ENCODE data around the gene DLL4.
"Not testable (repeated sequence)": the region's sequence is repeated elsewhere in the genome, so short reads cannot be mapped to it uniquely, and the experiment has no call there.

The DLL4 gene

DNA sequence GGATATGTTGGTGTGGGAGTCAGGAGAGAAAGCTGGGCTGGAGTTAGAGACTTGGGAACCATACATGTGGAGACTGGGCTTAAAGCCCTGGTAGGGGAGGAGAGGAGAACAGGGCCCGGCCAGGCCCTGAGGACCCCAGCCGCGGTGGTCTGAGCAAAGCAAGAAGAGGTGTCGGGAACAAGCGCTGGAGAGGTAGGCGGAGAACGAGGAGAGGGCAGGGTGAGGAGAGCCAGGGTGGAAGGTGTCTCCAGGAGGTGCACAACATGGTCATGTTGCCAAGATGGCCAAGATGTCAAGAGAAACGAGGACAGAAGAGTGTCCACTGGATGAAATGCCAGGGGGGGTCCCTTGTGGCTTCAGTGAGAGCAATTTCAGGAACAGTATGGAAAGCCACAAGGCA lies 29.6 kb downstream of the DLL4 start:
- no peak for DNase-seq (ENCODE audit: low spot score)

DNA sequence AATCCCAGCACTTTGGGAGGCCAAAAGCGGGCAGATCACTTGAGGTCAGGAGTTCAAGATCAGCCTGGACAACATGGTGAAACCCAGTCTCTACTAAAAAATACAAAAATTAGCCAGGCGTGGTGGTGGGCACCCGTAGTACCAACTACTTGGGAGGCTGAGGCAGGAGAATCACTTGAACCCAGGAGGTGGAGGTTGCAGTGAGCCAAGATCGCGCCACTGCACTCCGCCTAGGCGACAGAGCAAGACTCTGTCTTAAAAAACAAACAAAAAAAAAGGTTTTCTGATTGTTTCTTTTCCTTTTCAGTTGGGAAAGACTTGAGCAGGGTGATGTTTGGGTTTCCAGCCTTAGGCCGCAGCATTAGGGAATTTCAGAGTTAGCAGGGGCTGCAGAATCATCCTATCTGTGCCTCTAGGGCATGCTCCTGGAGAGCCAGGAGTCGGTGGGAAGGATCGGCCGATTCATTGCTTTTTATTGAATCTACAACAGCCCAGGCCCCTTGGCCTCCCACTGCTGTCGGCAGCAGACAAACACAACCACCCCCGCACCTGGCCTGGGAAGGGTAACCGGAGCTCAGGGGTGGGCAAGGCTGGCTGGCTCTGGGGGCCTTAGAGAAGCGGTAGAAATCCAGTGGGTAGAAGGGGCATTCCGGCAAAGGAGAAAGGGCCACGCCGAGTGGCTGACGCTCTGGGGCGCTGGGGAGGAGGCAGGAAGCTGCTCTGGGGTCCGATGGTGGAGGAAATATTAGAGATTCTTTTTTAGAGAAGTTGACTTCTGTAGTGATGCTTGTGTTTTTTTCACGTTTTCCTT lies 30.4 kb downstream of the DLL4 start:
- DNase-seq (ENCODE audit: low spot score) = no peak

DNA sequence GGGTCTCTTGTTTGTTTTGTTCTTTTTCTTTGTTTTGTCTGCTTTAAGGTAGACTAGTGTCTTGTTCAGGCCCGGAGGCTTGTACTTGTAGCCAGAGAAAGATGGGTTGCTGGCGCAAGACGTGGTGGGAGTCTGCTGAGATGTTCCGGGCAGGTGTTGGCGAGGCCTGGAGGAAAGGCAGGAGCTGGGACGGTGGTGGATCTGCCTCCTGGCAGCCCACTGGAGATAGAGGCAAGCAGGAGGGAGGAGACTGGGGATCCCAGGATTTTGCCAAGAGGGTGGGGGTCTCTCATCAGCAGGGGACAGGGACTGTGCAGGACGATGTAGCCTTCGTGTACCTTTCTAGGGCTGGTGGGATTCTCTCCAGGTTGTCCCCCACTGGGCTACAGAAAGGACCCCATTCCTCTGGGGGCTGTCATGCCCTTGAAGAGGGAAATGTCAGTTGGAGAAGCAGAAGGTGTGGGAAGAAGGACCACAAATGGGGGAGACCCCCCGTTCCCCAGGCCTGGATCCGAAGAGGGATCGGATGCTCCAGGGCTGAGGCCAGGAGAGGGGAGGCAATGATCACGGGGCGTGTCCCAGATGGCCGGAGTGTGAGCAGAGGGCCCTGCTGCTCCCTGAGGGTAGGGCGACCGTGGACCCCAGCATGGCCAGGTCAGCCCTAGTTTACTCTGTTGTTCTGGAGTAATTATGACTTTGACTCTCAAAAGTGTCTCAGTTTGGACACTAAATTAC lies 31.2 kb downstream of the DLL4 start:
- no peak for DNase-seq (ENCODE audit: low spot score)

DNA sequence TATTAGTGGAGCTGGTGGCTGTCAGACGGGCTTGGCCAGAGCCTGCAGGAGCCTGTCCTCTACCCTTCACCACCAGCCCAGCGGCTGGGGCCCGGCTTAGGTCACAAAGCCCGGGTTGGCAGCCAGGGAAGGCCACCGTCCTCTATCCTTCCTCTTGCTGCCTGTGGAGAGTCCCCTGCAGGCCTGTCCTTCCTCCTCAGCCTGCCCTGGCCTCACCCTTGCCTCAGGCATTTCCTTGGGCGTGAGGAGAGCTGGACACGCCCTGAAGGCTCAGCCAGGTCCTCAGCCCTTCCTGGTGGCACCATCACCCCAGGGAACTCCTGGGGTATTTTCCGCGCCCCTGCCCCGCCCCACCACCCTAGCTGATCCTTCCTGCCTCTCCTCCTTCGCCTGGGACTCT lies 31.8 kb downstream of the DLL4 start:
- no peak for DNase-seq (ENCODE audit: low spot score)

DNA sequence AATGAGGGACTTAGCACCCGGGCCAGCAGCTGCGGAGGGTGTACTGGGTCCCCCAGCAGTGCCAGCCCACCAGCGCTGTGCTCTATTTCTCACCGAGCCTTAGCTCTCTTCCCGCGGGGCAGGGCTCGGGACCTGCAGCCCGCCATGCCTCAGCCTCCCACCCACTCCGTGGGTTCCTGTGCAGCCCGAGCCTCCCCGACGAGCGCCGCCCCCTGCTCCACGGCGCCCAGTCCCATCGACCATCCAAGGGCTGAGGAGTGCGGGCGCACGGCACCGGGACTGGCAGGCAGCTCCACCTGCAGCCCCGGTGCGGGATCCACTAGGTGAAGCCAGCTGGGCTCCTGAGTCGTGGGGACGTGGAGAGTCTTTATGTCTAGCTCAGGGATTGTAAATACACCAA lies 32.6 kb downstream of the DLL4 start:
- not testable (repeated sequence) for DNase-seq (ENCODE audit: low spot score)

DNA sequence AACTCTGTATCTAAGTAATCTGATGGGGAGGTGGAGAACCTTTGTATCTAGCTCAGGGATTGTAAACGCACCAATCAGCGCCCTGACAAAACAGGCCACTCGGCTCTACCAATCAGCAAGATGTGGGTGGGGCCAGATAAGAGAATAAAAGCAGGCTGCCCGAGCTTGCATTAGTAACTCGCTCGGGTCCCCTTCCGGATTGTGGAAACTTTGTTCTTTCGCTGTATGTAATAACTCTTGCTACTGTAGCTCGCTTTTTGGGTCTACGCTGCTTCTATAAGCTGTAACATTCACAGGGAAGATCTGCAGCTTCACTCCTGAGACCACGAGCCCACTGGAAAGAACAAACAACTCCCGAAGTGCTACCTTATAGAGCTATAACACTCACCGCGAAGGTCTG lies 33.2 kb downstream of the DLL4 start:
- DNase-seq (ENCODE audit: low spot score) = not testable (repeated sequence)

DNA sequence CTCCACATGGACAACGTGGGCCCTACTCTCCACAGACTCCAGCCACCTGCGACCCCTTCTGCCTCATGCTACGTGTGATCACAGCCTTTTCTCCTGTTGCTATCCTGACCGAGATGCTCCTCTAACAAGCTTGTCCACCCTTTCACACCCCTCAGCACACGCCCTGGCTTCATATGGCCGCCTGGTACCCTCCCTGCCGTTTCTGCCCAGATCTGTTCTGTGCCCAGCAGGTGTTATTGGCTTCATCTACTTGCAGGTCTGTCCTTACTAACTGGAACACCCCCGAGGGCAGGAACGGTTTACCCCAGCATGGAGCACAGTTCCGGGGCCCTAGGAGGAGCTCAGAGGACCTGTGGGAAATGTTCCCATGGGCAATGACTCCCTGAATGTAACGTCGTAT lies 34.1 kb downstream of the DLL4 start:
- DNase-seq (ENCODE audit: low spot score) = no peak

DNA sequence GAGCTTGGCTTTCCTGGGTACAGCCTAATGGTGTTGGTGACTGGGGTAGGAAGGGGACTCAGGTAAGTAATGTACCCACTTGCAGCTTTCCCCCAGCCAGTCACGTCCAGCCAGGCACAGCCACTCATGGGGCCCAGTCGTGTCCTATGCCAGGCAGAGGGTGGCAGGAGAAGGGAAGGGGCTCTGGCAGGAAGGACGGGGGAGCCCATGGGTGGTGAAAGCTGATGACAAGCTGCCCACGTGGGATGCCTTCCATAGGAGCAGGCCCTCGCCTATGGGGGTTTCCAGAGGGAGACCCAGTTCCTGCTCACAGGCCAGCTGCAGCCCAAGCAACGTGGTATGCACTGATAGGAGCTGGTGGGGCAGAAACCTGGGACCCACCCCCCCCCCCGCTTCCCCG lies 34.9 kb downstream of the DLL4 start:
- no peak for DNase-seq (ENCODE audit: low spot score)

DNA sequence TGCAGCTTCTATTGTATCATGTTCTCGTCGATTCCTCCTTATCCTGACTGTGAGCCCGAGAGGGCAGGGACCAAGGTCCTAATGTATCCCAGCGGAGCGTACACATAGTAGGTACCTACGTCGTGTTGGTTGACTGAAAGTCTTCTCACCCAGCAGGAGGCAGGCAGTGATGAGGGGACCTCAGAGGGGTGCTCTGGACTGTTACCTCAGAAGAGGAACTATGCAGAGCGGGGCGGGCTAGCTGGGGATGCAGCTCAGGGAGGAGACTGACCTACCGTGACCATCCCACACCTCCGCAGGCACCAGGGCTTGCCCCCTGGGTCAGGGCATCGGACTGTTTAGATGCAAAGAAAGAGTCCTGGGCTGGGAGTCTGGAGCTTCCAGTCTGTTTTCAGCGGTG lies 35.5 kb downstream of the DLL4 start:
- no peak for DNase-seq (ENCODE audit: low spot score)

DNA sequence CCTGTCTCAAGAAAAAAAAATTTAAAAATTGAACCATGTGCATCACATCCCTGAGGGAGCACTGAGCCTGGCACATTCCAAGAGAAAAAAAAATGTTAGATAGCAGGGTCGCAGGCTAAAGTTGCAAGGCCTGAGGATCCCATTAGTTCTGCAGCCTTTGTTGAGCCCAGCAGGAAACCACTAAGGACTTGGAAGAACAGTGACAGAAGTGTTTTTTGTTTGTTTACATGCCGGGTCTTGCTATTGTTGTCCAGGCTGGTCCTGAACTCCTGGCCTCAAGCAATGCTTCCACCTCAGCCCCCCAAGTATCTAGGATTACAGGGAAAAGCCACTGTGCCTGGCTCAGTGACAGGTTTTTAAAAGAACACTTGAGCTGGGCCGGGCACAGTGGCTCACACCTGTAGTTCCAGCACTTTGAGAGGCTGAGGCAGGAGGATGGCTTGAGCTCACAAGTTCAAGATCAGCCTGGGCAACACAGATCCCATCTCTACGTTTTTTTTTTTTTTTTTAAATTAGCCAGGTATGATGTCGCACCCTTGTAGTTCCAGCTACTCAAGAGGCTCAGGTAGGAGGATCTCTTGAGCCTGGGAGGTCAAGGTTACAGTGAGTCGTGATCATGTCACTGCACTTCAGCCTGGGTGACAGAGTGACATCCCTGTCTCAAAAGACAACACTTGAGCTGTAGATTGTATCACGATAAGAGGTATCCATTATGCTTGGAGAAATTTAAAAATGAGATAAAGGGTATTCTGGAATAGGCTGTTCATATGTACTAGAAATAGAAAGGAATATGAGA lies 39.3 kb downstream of the DLL4 start:
- DNase-seq (ENCODE audit: low spot score) = no peak

DNA sequence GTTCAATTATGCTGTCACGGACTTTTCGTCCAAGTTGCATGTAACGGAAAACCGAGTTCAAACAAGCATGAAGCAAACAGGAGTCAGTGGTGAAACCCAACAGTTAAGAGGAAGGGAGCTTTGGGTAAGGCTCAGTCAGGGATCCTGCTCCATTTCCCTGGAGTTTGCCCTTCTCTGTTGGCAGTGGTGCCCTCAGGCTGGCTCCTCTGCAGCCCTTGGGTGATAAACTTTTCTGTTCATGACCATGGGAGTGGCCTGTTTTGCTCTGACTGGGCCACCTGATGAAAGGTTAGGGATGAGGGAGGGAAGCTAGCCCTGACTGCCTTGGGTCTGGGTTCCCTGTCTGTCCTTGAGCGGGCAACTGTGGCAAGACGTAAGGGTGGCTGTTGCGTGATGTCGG lies 40.2 kb downstream of the DLL4 start:
- DNase-seq (ENCODE audit: low spot score) = no peak

DNA sequence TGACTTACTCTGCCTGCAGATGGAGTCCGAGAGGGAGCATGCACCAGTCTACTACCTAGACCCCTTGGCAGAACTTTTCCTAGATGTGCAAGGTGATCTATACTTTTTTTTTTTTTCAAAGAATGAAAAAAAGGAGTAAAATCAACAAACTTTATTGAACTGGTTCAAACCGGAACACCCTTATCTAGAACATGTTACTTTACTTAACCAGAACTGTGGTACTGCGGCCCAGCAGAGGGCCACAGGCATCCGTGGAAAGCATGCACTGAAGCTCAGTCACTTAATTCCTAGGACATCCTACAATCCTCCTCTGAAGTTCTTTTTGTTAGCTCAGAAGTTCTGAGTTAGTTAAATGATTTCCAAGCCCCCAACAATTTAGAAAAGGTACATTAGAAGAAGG lies 45.7 kb downstream of the DLL4 start:
- no peak for DNase-seq (ENCODE audit: low spot score)

DNA sequence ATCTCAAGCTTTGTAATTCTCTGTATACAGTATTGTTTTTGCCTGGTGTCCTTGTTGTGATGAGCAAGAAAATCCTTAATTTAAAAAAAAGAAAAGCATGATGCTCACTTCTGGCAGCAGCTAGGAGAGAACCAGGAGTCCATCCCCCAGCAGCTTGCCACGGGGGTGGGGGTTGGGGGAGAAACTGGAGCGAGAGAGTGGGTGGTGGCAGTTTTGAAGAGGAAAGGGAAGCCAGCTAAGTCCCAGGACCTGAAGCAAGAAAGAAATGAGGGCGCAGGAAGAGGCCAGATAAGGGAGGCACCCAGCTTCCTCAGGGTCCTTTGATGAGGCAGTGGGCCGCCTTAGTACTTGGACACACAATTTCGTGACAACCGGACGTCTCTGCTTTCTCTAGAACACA lies 47.7 kb downstream of the DLL4 start:
- DNase-seq (ENCODE audit: low spot score) = no peak

DNA sequence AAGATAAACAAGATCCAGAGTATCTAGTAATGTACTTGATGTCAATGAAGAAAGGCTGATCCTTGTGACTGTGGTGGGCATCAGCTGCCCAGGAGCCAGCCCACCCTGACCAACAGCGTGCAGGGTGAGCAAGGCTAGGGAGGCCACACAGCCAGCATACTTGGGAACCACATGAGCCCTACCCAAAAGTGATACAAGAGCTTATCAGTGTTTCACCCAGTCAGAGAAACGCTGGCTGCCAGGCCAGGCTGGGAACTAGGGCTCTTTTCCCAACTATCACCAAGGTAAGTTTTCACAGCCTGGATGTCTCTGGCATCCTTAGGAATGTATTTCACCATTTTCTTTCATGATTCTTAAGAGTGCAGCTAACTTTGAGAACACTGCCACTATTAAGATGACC lies 49.0 kb downstream of the DLL4 start:
- no peak for DNase-seq (ENCODE audit: low spot score)

DNA sequence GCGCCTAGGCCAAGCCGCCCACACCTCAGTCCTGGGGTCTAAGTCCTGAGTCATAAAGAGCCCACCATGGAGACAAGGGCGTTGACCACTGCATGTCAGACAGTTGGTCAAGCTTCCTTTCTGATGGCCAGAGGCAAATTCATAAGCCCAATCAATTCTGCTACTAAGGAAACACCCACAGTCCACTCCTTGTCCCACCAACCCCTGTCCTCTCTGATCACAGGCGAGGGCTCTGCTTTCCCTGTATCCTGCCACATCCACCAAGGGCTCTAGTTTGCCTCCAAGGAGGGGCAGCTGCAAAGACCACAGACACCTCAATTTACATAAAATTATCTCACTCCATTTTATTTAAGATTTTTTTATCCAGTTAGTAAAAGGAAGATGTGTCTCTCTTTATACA lies 49.4 kb downstream of the DLL4 start:
- no peak for DNase-seq (ENCODE audit: low spot score)

DNA sequence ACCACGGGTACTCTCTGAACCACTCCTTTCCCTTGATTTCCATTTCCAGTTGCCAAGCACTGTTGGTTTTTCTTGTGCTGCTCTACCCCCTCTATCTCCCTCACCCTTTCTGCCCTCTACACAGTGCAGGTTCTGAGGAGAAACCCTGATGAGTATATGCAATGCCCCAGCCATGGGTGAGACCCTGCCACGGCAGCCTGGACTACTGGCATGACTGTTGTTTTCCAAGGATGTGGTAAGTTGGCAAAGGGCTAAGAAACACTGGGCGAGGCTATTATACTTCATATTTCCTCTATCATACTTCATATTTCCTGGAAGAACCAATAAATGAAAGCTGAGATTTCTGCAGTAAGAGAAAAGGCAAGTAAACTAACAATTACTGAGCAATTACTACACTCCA lies 52.0 kb downstream of the DLL4 start:
- no peak for DNase-seq (ENCODE audit: low spot score)

DNA sequence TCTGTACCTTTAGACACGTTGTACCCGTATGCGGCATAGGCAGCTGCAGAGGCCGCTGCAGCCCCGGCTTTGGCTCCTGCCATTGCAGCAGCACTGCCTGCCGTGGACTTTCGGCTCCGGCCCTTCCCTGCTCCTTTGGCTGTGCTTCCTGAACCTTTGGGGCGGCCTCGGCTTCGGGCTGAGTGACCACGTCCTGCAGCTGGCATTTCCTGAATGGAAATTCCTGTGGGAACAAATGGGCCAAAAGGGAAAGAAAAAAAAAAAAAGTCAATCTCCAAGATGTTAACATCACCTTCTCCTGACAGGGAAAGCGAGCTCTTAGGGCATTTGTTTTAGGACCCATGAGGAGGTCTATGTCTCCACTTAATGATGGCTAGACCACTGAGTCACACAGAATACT lies 53.7 kb downstream of the DLL4 start:
- no peak for DNase-seq (ENCODE audit: low spot score)

DNA sequence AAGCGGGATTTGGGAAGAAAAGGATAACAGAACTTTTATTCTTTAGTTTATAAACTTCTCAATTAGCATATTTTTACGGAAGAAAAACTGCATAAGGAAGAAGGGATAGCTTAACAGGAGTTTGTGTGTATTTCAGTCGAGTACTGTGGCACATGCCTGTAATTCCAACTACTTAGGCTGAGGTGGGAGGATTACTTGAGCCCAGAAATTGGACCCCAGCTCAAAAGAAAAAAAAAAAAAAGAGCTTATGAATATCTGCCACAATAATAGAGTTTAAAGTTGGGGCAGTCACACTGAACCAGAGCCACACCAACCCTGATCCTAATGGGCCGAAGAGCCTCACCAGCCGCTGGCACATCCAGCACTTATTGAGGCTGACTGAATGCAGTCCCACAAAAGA lies 55.3 kb downstream of the DLL4 start:
- DNase-seq (ENCODE audit: low spot score) = no peak

DNA sequence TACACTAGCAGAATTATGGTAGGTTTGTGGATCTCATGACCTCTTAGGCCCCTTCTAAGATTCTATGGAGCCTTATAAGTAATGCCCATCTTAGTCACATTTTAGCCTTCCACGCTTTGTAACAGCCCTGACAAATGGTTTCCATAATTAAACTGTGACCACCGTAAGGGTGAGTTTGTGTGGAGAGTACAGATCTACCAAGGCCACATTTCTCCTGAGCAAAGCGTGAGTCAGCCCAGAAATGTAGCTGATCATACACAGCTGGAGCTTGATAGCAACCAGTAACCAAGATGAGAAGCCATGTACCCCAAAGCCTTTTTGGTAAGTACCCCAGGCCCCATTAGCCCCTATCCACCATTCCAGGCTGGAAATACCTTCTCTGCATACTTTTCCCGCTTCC lies 55.8 kb downstream of the DLL4 start:
- DNase-seq (ENCODE audit: low spot score) = no peak

DNA sequence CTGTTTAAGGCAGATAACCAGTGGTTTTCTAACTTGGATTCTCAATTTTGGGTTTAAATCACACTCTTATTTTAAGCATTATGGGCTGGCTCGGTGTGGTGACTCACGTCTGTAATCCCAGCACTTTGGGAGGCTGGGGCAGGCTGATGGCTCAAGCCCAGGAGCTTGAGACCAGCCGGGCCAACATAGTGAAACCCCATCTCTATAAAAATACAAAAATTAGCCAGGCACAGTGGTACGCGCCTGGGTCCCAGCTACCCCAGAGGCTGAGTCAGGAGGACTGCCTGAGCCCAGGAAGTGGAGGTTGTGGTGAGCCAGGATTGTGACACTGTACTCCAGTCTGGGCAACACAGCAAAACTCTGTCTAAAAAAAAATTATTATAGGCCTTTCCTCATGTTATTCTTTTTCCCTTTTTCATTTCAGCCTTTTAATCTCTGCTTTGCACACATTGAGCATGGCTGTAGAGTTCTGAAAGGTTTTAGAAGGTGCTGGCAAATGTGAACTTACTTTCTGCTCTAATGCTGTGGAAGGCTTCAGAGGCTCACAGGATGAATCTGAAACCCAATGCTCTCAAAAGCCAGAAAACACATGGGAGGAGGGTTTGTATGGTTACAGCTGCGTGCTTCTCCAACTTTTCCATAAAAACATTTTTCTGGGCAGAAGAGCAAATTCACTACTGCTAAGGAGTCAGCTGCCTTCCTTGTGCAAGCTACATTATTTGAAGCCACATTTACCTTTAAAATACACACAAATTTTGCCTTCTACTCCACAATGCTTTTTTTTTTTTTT lies 56.6 kb downstream of the DLL4 start:
- no peak for DNase-seq (ENCODE audit: low spot score)

DNA sequence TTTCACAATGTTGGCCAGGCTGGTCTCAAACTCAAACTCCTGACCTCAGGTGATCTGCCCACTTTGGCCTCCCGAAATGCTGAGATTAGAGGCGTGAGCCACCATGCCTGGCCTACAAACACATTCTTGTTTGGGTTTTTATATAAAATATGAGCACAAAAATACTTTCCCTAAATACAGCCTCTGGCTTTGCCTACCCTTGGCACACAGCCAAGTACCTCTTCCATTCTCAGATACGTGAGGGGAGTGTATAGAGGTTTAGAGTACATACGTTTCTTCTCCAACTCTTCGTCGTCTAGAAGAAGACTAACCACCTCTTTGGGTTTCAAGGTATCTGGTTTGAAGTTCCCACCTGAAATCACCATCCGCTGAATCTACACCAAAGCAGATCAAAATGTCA lies 57.7 kb downstream of the DLL4 start:
- no peak for DNase-seq (ENCODE audit: low spot score)

DNA sequence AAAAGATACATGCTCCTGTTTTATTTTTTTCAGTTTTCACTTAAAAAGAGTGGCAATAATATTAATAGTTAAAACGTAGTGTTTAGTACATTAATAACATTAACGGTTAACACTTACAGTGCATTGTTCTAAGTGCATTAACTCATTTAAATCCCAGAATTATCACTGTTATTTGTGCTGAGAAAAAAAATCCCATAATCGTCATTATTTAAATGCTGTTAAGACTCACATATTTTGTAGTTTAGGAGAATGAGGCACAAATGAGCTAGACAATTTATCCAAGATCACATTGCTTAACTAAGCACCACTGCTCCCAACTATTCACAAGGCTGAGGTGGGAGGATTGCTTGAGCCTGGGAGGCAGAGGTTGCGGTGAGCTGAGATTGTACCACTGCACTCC lies 59.0 kb downstream of the DLL4 start:
- DNase-seq (ENCODE audit: low spot score) = no peak

Measured in CD4-positive, alpha-beta T cell treated with Interleukin-2 at 100 ng/mL for 4 hours (primary cell).